Measurements from ENCODE around the gene CD40.
"Not testable (repeated sequence)": the region's sequence is repeated elsewhere in the genome, so short reads cannot be mapped to it uniquely, and the experiment has no call there.

The CD40 gene

GRCh38 chr20:46099491-46100287 lies 18.4 kb upstream of the CD40 start:
- peak; percentile 60 to 78 (median 67) for DNase-seq

- not testable (repeated sequence) for DNase-seq
These were observed 17.7 kb upstream of the CD40 start for GRCh38 chr20:46100444-46100843.

- no peak for DNase-seq
These were observed 17.1 kb upstream of the CD40 start for GRCh38 chr20:46100988-46101387.

- DNase-seq = no peak
These were observed 16.2 kb upstream of the CD40 start for GRCh38 chr20:46101957-46102356.

GRCh38 chr20:46102940-46103339 lies 15.2 kb upstream of the CD40 start:
- no peak for DNase-seq

GRCh38 chr20:46104262-46104661 lies 13.9 kb upstream of the CD40 start:
- no peak for DNase-seq

GRCh38 chr20:46107061-46107460 lies 11.1 kb upstream of the CD40 start:
- DNase-seq = no peak

GRCh38 chr20:46108435-46108841 lies 9.7 kb upstream of the CD40 start:
- peak; percentile 76 to 91 (median 84) for DNase-seq

GRCh38 chr20:46108976-46109375 lies 9.1 kb upstream of the CD40 start:
- no peak for DNase-seq

- peak; percentile 93 to 98 (median 97) for DNase-seq
These were observed 6.9 kb upstream of the CD40 start for GRCh38 chr20:46111028-46111835.

GRCh38 chr20:46111836-46112212 lies 6.3 kb upstream of the CD40 start:
- no peak for DNase-seq

- peak; percentile 48 to 69 (median 51) for DNase-seq
These were observed 5.5 kb upstream of the CD40 start for GRCh38 chr20:46112430-46113112.

GRCh38 chr20:46113113-46113470 lies 5.0 kb upstream of the CD40 start:
- DNase-seq = no peak

- DNase-seq = no peak
These were observed 3.7 kb upstream of the CD40 start for GRCh38 chr20:46114449-46114848.

GRCh38 chr20:46118481-46119020 lies 437 bp downstream of the CD40 start:
- peak in 2 of 3 donors; percentile 56 to 62 for DNase-seq

GRCh38 chr20:46119028-46119546 lies 973 bp downstream of the CD40 start:
- peak; percentile 68 to 84 (median 73) for DNase-seq

GRCh38 chr20:46119547-46119946 lies 1.4 kb downstream of the CD40 start:
- DNase-seq = no peak

GRCh38 chr20:46120136-46120535 lies 2.0 kb downstream of the CD40 start:
- no peak for DNase-seq

- no peak for DNase-seq
These were observed 3.2 kb downstream of the CD40 start for GRCh38 chr20:46121184-46121930.

- DNase-seq = no peak
These were observed 4.0 kb downstream of the CD40 start for GRCh38 chr20:46122071-46122470.

- DNase-seq = no peak
These were observed 4.7 kb downstream of the CD40 start for GRCh38 chr20:46122516-46123481.

Measured in suppressor macrophage treated with lipopolysaccharide for 1 hour (primary cell).